ENCODE data around the gene NRG3.

- no peak for TF ChIP-seq CTCF (IDR thresholded peaks at IDR 0.05)
- no peak for TF ChIP-seq POLR2A (IDR thresholded peaks at IDR 0.05)
Observed at GRCh38 chr10:82331716-82332115, 456.7 kb downstream of the NRG3 start.
